CD14-positive monocyte (primary cell): ENCODE results near the gene IRX4. TPM values are rescaled to one million over a fixed set of nuclear protein-coding genes. Genes with fewer than 3 reads are reported as not detected.

ENCODE experiments used
- DNase-seq, 3 donors: peaks; one replicate each; pipeline ENCODE4 v3.0.0-alpha.2; 2011 to 2022
- H2AFZ ChIP-seq: 2 replicates; pipeline ENCODE4 v1.6.0; 2012; ENCODE audit warnings: mild to moderate bottlenecking, low read depth, low read length, inconsistent platforms; ENCODE audit not compliant: insufficient read depth, poor library complexity, severe bottlenecking
- H3K27ac ChIP-seq, 2 donors: 1 replicate in 1 of 2; 2 replicates in 1 of 2; pipeline ENCODE4 v1.5.1; 2012 to 2013; ENCODE audit warnings: low read length in 2 of 2, control low read depth in 1 of 2, inconsistent platforms in 1 of 2, low read depth in 1 of 2, mild to moderate bottlenecking in 1 of 2
- H3K27me3 ChIP-seq, 2 donors: one replicate each; pipeline versions ENCODE4 v1.6.0 to v1.6.1; 2011 to 2013; ENCODE audit warnings: low read length in 2 of 2; ENCODE audit not compliant: control insufficient read depth in 2 of 2, insufficient read depth in 2 of 2
- H3K36me3 ChIP-seq, 2 donors: replicated peaks in 1 of 2; 1 replicate in 1 of 2; 2 replicates in 1 of 2; pipeline versions ENCODE4 v1.5.1 to v1.6.1; 2012 to 2013; ENCODE audit warnings: low read length in 2 of 2, control low read depth in 1 of 2, inconsistent platforms in 1 of 2, mild to moderate bottlenecking in 1 of 2; ENCODE audit not compliant: insufficient read depth in 2 of 2, control insufficient read depth in 1 of 2
- H3K4me1 ChIP-seq, 2 donors: 1 replicate in 1 of 2; 2 replicates in 1 of 2; pipeline versions ENCODE4 v1.5.1 to v1.6.1; 2012 to 2013; ENCODE audit warnings: low read length in 2 of 2, control low read depth in 1 of 2, inconsistent platforms in 1 of 2, mild to moderate bottlenecking in 1 of 2, moderate library complexity in 1 of 2; ENCODE audit not compliant: insufficient read depth in 2 of 2, control insufficient read depth in 1 of 2
- H3K4me2 ChIP-seq: replicated peaks from 2 replicates; pipeline ENCODE3; 2012; ENCODE audit warnings: low read length, moderate library complexity, mild to moderate bottlenecking; ENCODE audit not compliant: poor library complexity, severe bottlenecking; ENCODE audit errors: extremely low read depth
- H3K4me3 ChIP-seq, 3 experiments: fragments of 200-600 bp in 1 of 3; sonication (generic) in 1 of 3; replicated peaks in 1 of 3; 1 replicate in 2 of 3; 2 replicates in 1 of 3; pipeline ENCODE4 v1.5.1; 2011 to 2013; ENCODE audit warnings: low read length in 3 of 3, mild to moderate bottlenecking in 3 of 3, control low read depth in 2 of 3, low read depth in 2 of 3, inconsistent platforms in 1 of 3, moderate library complexity in 1 of 3
- H3K79me2 ChIP-seq: 2 replicates; pipeline ENCODE4 v1.6.0; 2012; ENCODE audit warnings: mild to moderate bottlenecking, control low read depth, inconsistent platforms, low read length, moderate library complexity; ENCODE audit not compliant: insufficient read depth
- H3K9ac ChIP-seq: 2 replicates; pipeline ENCODE4 v1.6.0; 2017; ENCODE audit warnings: low read length, mild to moderate bottlenecking; ENCODE audit not compliant: insufficient read depth, poor library complexity, severe bottlenecking
- H3K9me3 ChIP-seq, 2 donors: replicated peaks in 1 of 2; 1 replicate in 1 of 2; 2 replicates in 1 of 2; pipeline versions ENCODE4 v1.5.1 to v1.6.1; 2012 to 2013; ENCODE audit warnings: low read length in 2 of 2, control low read depth in 1 of 2; ENCODE audit not compliant: control insufficient read depth in 1 of 2, insufficient read depth in 1 of 2
- H4K20me1 ChIP-seq: 2 replicates; pipeline ENCODE4 v1.6.0; 2012; ENCODE audit warnings: mild to moderate bottlenecking, low read length, control low read depth, moderate library complexity; ENCODE audit not compliant: insufficient read depth
- H3K27ac Mint-ChIP-seq, 7 donors: one replicate each; pipeline ENCODE4 v1.8.0; 2020; ENCODE audit warnings: mild to moderate bottlenecking in 7 of 7, mixed read lengths in 7 of 7, moderate library complexity in 6 of 7, inconsistent platforms in 2 of 7
- H3K27me3 Mint-ChIP-seq, 3 donors: one replicate each; pipeline ENCODE4 v1.8.0; 2021 to 2022; ENCODE audit warnings: low read depth in 3 of 3, mild to moderate bottlenecking in 3 of 3, mixed read lengths in 3 of 3, moderate library complexity in 3 of 3, inconsistent platforms in 1 of 3
- H3K36me3 Mint-ChIP-seq, 2 donors: one replicate each; pipeline ENCODE4 v1.8.0; 2020; ENCODE audit warnings: mixed read lengths in 2 of 2, inconsistent platforms in 1 of 2, mild to moderate bottlenecking in 1 of 2
- H3K4me1 Mint-ChIP-seq: one replicate; pipeline ENCODE4 v1.8.0; 2020; ENCODE audit warnings: mild to moderate bottlenecking, mixed read lengths
- H3K4me3 Mint-ChIP-seq, 2 donors: one replicate each; pipeline ENCODE4 v1.8.0; 2020; ENCODE audit warnings: mild to moderate bottlenecking in 2 of 2, mixed read lengths in 2 of 2, moderate library complexity in 1 of 2
- H3K9me3 Mint-ChIP-seq, 7 donors: one replicate each; pipeline ENCODE4 v1.8.0; 2020 to 2022; ENCODE audit warnings: mixed read lengths in 7 of 7, mild to moderate bottlenecking in 6 of 7, moderate library complexity in 6 of 7, inconsistent platforms in 2 of 7
- CTCF ChIP-seq: fragments of 200-600 bp; IDR thresholded peaks from one replicate; pipeline ENCODE4 v1.8.0; 2022; ENCODE audit warnings: antibody characterized with exemption, mild to moderate bottlenecking
- WGBS: methylation state at CpG from one replicate; pipeline ENCODE4 v1.1.5; 2013; ENCODE audit warnings: missing lambda C conversion rate; ENCODE audit not compliant: insufficient coverage; 5-methylcytosine and 5-hydroxymethylcytosine counted together
- intact Hi-C, 2 donors: fragments of 100-400 bp; cut with micrococcal nuclease; formaldehyde crosslinking; loops; one replicate each; pipeline versions ENCODE4 v1.15.0 to v1.15.1; 2023
- polyA plus RNA-seq, 3 donors: library from polyadenylated mRNA; depleted of rRNA in 1 of 3; unstranded in 2 of 3; stranded (reverse) in 1 of 3; fragments of 300-500 nt in 2 of 3; fragments of >200 nt in 1 of 3; fragmentation: Illumina TruSeq in 2 of 3; gene quantifications; 1 replicate in 2 of 3; 2 replicates in 1 of 3; pipeline ENCODE4 v1.2.3, GENCODE V29; 2012 to 2021

Gene IRX4
- polyA plus RNA-seq, 3 donors: not detected

DNA sequence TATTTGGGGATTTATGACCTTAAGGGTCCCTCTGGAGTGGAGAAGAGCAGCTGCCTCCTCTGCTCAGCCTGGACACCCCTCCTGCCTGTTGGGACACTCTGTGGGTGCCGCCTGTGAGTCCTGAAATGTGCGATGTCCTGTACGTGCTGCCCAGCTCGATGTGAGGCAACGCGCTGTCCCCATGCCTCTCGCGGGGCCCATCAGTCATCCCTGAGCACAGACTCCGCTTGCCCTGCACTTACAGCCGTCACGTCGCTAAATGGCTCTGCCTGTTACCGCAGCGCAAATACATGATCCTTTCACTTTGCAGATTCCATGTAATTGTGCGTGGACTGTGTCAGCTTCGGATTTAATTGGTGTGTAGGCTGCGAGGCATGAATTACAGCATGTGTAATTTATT is 27.1 kb downstream of the IRX4 start:
- Histone ChIP-seq H3K9me3 (peaks cover 0 to 5% of the 10 kb centered on the region in 2 donors), H3K36me3 (no peaks in the 10 kb centered on the region), H3K4me3 (no peak overlapping the region), H2AFZ (no peak overlapping the region), H3K79me2 (no peaks in the 10 kb centered on the region), H3K27me3 (peaks cover 4 to 21% of the 10 kb centered on the region in 2 donors), H3K27ac (no peak overlapping the region), H4K20me1 (no peaks in the 10 kb centered on the region), H3K4me1 (no peaks in the 10 kb centered on the region), H3K4me2 (no peak overlapping the region), H3K9ac (no peak overlapping the region)
- H3K4me3 Mint-ChIP-seq: peak overlapping the region in 1 of 2 donors; percentile 2
- peaks cover 2 to 8% (median 3%) of the 10 kb centered on the region in 7 donors for H3K9me3 Mint-ChIP-seq
- no peak for TF ChIP-seq CTCF
- intact Hi-C loops: no loop called here
- H3K36me3 Mint-ChIP-seq: no peaks in the 10 kb centered on the region
- no peak overlapping the region for H3K27ac Mint-ChIP-seq
- H3K4me1 Mint-ChIP-seq: no peaks in the 10 kb centered on the region
- peaks cover 31 to 70% (median 48%) of the 10 kb centered on the region in 3 donors for H3K27me3 Mint-ChIP-seq
- WGBS: 82% methylated on average over 8 of the region's 17 CpGs
- DNase-seq: no peak

GRCh38 chr5:1855075-1855474 is 27.6 kb downstream of the IRX4 start:
- Mint-ChIP-seq H3K4me1 (no peaks in the 10 kb centered on the region), H3K36me3 (no peaks in the 10 kb centered on the region), H3K27me3 (peaks cover 36 to 75% (median 53%) of the 10 kb centered on the region in 3 donors), H3K9me3 (peaks cover 2 to 8% (median 4%) of the 10 kb centered on the region in 7 donors), H3K27ac (no peak overlapping the region), H3K4me3 (peak overlapping the region in 1 of 2 donors; percentile 2)
- H3K4me1 ChIP-seq: no peaks in the 10 kb centered on the region
- peaks cover 6 to 26% of the 10 kb centered on the region in 2 donors for H3K27me3 ChIP-seq
- H3K79me2 ChIP-seq: no peaks in the 10 kb centered on the region
- no peak for DNase-seq
- intact Hi-C loops: no loop called here
- peaks cover 0 to 5% of the 10 kb centered on the region in 2 donors for H3K9me3 ChIP-seq
- no peaks in the 10 kb centered on the region for H4K20me1 ChIP-seq
- TF ChIP-seq CTCF: no peak
- H3K4me3 ChIP-seq: no peak overlapping the region
- no peak overlapping the region for H2AFZ ChIP-seq
- H3K36me3 ChIP-seq: no peaks in the 10 kb centered on the region
- H3K27ac ChIP-seq: no peak overlapping the region
- WGBS: 50% methylated on average over 1 of the region's 3 CpGs
- H3K9ac ChIP-seq: no peak overlapping the region
- H3K4me2 ChIP-seq: no peak overlapping the region
